Stimulated activated CD8-positive, alpha-beta memory T cell treated with anti-CD3 and anti-CD28 coated beads, Interleukin-4, amount 100 ng/mL, for 48 hours (primary cell): ENCODE data around the gene C13orf46.

Experiments
- DNase-seq: peaks from one replicate; pipeline ENCODE4 v3.0.0-alpha.2; 2020

The C13orf46 gene

GRCh38 chr13:113920606-113921286, 53.1 kb downstream of the C13orf46 start:
- DNase-seq = peak; percentile 10

DNA sequence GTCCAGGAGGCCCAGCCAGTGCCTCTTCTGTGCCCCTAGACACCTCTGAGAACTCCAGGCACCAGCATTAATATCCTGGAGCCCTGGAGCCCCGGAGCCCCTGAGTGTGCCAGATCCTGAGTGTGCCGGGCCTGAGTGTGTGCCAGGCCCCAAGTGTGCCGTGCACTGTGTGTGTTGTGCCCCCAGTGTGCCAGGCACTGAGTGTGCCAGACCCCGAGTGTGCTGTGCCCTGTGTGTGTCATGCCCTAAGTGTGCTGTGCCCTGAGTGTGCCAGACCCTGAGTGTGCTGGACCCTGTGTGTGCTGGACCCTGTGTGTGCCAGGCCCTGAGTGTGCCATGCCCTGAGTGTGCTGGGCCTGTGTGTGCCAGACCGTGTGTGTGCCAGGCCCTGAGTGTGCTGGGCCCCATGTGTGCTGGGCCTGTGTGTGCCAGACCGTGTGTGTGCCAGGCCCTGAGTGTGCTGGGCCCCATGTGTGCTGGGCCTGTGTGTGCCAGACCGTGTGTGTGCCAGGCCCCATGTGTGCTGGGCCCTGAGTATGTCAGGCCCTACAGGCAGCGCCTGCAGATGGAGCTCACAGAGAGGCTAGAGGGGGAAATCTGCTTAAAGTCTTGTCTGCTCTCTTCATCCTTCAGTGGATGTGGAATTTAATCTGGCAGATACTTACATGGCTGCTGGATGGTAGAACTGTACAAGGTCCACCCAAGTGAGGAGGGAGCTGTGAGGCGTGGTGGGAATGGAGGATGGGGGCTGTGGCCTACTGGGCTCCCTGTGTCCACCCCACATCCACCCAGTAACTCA, 53.9 kb downstream of the C13orf46 start:
- DNase-seq = peak; percentile 8

DNA sequence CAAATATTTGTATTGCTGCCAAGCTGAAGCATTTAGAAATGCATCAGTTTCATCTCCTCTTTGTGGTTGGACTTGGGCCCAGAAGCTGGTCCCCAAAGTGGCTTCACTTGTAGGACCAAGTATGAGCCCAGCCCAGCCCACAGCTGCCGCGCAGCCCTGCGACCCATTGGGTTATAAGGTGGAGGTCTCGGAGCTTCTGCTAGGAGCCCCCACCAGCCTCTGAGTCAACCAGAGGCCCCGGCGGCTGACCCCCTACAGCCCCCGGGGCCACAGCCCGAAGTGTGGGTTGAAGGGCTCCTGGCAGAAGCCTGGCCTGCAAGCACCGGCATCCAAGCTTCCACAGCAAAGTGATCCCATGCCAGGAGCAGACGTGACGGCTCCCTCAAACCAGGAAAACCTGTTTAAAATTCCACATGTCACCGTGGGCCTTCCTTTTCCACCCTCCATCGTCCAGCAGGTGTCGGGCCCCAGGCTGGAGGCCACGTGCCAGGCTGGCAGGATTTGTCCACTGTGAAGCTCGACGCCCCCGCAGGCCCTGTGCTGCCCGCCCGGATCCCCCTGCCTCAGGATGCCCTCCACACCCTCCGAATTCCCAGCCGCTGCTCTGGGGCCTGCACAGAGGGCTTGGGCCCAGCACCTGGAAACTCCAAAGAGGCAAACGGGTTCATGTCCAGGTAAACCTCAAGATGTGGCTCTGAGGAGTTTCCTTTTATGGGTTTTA, 54.7 kb downstream of the C13orf46 start:
- peak; percentile 13 for DNase-seq

- DNase-seq = peak; percentile 10
These were observed 55.3 kb downstream of the C13orf46 start for GRCh38 chr13:113918580-113918979.

DNA sequence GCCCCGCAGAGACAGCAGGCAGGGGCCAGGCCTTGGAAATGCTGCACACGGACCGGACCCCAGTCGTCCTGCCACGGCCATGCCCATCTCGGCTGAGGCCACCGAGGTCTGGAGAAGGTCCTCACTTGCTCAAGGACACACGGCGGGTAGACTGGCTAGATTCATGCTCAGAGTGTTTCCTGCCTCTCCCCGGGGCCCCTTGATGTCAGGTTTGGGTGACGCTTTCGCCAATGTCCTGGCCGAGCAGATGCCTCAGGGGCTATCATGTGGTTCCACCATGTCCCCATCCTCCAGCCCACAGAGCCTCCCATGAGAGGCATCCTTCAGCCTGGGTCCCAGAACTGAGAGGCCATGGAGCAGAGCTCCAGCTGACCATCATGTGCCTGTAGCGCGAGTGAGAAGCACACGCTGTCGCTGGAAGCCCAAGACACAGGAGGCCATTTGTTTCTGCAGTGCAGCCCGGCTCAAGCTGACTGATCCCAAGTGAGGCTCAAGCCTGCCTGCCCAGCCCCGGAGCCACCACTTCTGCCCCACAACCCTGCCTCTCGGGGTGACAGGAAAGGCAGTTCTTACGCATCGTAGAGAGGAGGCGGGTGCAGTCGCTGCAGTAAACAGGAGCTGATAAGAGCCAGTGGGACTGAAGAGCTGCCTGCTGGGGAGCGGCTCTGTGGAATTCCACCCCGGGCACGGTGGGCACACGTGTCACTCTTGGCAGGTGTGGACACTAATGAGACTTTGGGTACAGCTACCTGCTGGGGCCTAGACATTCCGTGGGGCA, 56.1 kb downstream of the C13orf46 start:
- peak; percentile 14 for DNase-seq

DNA sequence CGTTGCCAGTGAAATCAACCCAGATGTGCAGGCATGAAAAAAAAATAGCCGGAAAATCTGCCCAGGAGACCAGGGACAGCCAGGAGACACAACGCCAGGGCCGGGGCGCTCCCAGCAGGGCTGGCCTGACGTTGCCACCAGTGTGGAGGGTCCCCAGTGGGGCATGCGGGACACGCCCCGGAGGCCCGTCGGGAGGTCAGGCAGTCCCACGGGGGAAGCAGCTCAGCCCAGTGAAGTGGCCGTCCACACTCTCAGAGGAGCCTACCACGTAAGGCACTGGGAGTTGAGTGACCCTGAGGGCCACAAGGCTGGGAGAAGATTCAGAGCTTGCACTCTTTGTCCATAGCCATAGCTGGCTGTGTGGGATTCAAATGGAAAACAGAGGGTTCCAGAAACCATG, 56.8 kb downstream of the C13orf46 start:
- DNase-seq = peak; percentile 7

- DNase-seq = peak; percentile 11
These were observed 57.5 kb downstream of the C13orf46 start for GRCh38 chr13:113916330-113916815.

DNA sequence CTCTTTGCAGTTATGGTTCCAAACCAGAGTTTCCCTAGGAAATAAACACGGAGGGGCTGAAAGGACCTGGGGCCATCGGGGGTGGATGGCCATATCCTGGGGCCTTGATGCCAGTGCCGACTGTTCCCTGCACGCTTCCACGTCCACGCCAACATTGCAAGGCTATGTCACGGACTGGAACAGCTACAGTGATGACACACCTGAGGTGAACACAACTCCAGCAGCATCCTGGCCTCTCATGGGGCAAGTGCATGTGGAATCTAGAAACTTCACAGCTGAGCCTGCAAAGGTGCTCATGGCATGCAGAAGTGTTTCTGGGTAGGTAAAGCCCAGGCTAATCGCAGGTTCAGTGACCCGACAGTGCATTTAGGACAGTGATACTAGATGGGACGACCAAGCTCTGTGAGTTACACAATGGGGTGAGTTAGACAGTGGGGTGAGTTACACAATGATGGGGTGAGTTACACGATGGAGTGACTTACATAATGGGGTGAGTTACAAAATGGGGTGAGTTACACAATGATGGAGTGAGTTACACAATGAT, 58.0 kb downstream of the C13orf46 start:
- DNase-seq = peak; percentile 10

GRCh38 chr13:113915012-113915763, 58.7 kb downstream of the C13orf46 start:
- DNase-seq = peak; percentile 11

- peak; percentile 7 for DNase-seq
These were observed 59.4 kb downstream of the C13orf46 start for GRCh38 chr13:113914333-113915011.

DNA sequence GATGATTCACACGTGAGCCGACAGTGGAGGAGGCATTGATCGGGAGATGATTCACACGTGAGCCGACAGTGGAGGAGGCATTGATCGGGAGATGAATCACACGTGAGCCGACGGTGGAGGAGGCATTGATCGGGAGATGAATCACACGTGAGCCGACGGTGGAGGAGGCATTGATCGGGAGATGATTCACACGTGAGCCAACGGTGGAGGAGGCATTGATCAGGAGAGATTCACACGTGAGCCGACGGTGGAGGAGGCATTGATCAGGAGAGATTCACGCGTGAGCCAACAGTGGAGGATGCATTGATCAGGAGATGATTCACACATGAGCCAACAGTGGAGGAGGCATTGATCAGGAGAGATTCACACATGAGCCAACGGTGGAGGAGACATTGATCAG, 60.0 kb downstream of the C13orf46 start:
- peak; percentile 21 for DNase-seq

GRCh38 chr13:113913408-113913807, 60.5 kb downstream of the C13orf46 start:
- DNase-seq = peak; percentile 27

DNA sequence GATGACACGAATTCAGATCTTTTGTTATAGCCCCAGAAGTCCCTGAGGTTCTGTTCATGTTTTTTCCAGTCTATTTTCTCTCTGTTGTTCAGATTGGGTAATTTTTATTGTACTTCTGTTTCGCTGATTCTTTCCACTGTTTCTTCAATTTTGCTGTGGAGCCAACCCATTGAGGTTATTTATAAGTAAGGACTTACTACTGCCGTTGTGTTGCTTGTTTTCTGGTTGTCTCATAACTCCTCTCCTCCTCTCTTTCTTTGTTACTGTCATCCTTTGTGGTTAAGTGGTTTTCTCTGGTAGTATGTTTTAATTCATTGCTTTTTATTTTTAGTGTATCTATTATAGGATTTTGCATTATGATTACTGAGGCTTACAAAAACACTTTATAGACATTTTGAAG, 61.3 kb downstream of the C13orf46 start:
- DNase-seq = no peak

DNA sequence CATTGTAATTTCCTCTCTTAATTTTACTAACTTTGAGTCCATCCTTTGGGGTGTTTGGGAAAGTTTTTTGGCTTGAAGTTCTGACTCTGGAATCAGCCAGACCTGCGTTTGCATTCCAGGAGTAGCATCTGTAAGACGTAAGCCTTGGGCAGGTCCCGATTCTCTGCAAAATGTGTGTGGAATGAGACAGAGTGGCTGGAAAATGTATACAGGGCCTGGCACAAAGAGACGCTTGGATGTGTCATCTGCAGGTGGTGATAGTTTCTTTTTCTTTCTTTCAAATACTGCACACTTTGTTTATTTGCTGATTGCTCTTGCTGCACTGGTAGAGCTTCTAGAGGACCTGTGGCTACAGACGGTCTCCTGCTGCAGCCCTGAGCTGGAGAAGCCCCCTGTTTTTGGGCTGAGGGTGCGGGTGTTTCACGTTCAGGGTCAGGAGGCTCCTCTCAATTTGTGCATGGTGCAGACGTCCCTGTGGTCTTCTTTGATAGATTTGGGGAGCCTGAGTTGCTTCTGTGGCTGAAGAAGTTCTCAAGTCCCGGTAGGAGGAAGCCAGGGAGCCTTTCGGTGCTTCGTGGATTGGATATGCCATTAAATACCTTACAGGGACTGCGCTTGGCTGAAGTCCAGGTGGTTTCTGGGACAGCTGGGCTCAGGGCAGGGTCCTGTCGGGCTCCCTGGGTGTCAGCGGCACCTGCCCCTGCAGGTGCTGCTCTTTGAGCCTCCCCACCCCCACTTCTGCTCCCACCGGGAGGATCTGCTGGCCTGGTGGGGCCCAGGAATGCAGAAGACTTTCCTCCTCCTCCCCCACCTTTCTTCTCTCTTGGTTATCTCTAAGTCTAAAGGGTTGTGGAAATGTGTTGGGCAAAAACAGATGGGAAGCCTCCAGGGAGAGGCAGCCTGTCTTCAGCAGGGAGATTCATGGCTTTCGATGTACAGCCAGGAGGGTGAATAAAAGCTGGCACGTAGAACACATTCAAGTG, 66.0 kb downstream of the C13orf46 start:
- peak; percentile 14 for DNase-seq

DNA sequence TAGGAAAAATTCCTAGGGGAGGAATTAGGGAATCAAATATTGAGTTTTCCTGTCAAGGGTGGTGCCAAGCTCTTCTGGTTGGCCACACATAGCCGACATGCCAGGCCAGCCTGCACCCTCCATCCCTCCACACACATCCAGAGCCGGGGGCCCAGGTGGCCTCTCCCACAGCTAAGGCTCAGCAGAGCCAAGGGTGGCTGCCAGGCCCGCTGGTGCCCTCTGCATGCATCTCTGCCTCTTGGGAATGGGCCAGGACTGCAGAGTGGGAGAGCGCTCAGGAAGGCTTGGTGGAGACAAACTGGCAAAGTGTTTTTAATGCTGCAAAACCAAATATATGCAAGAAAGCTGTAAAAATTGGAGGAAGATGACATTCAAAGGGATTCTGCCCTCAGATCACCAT, 67.3 kb downstream of the C13orf46 start:
- no peak for DNase-seq

GRCh38 chr13:113905942-113906341, 67.9 kb downstream of the C13orf46 start:
- no peak for DNase-seq

DNA sequence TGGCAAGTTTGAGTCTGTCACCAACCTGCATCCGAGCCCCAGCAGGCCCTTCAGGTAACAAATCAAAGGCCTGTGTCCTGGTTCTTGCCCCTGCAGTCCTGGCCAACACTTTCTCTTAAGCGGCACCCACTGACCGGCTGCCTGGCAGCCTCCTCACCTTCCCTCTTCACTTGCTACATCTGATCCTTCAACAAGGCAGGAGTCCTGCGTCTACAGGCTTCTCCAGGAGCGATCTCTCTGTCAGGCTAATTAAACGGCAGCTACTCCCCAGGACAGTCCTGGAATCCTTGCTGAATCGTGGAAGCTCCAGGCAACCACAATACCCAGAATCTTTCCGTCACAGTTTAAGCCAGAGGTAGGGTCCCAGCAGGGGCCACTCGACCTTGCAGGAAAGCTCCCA, 68.9 kb downstream of the C13orf46 start:
- no peak for DNase-seq

GRCh38 chr13:113904411-113904810, 69.5 kb downstream of the C13orf46 start:
- peak; percentile 35 for DNase-seq

DNA sequence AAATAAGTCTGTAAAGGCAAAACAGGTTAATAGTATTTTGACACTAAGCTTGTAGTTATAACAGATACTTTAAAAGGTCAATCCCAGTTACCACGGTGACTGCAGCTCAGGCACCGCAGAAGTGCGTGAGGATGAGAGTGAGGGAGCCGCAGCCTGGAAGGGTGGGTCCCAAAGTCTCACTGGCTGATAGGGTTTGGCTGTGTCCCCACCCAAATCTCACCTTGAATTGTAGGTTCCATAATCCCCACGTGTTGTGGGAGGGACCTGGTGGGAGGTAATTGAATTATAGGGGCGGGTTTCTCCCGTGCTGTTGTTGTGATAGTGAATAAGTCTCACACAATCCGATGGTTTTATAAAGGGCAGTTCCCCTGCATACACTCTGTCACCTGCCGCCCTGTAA, 70.0 kb downstream of the C13orf46 start:
- peak; percentile 13 for DNase-seq
